Mesenchymal stem cell (in vitro differentiated cells and primary cell): ENCODE results near the gene CD8B2.
"Not testable (repeated sequence)": the region's sequence is repeated elsewhere in the genome, so short reads cannot be mapped to it uniquely, and the experiment has no call there.

Experiments
- DNase-seq: peaks from one replicate; pipeline ENCODE4 v3.0.0-alpha.2; 2013
- H2AFZ ChIP-seq: one replicate; pipeline ENCODE4 v1.6.1; 2013; ENCODE audit warnings: low read depth, mild to moderate bottlenecking, control low read depth, inconsistent platforms, low read length, moderate library complexity
- H2AK5ac ChIP-seq: 2 replicates; pipeline ENCODE4 v1.6.1; 2013; ENCODE audit warnings: low read length, moderate library complexity, mild to moderate bottlenecking, inconsistent platforms; ENCODE audit not compliant: severe bottlenecking
- H2BK120ac ChIP-seq: one replicate; pipeline ENCODE4 v1.6.1; 2013; ENCODE audit warnings: low read depth, mild to moderate bottlenecking, inconsistent platforms, low read length, moderate library complexity
- H2BK12ac ChIP-seq, 2 experiments: one replicate each; pipeline ENCODE4 v1.6.1; 2013; ENCODE audit warnings: inconsistent platforms in 2 of 2, low read length in 2 of 2, mild to moderate bottlenecking in 2 of 2, moderate library complexity in 2 of 2, control low read depth in 1 of 2
- H2BK15ac ChIP-seq: one replicate; pipeline ENCODE4 v1.6.1; 2013; ENCODE audit warnings: mild to moderate bottlenecking, low read depth, inconsistent platforms; ENCODE audit not compliant: poor library complexity, severe bottlenecking
- H2BK5ac ChIP-seq: 2 replicates; pipeline ENCODE4 v1.6.1; 2013; ENCODE audit warnings: low read depth, mild to moderate bottlenecking, low read length, control low read depth, inconsistent platforms; ENCODE audit not compliant: poor library complexity, severe bottlenecking
- H3K14ac ChIP-seq, 2 experiments: one replicate each; pipeline ENCODE4 v1.6.1; 2013; ENCODE audit warnings: inconsistent platforms in 2 of 2, low read length in 2 of 2, control low read depth in 1 of 2, mild to moderate bottlenecking in 1 of 2, moderate library complexity in 1 of 2
- H3K18ac ChIP-seq, 2 experiments: one replicate each; pipeline ENCODE4 v1.6.1; 2013; ENCODE audit warnings: inconsistent platforms in 2 of 2, low read length in 2 of 2, control low read depth in 1 of 2, low read depth in 1 of 2, mild to moderate bottlenecking in 1 of 2
- H3K23ac ChIP-seq, 2 experiments: one replicate each; pipeline ENCODE4 v1.6.1; 2013; ENCODE audit warnings: inconsistent platforms in 2 of 2, low read length in 2 of 2, mild to moderate bottlenecking in 2 of 2, moderate library complexity in 2 of 2, control low read depth in 1 of 2
- H3K27ac ChIP-seq: 2 replicates; pipeline ENCODE4 v1.5.1; 2013; ENCODE audit warnings: mild to moderate bottlenecking, moderate library complexity, low read length, control low read depth, inconsistent platforms; ENCODE audit not compliant: poor library complexity, severe bottlenecking
- H3K27me3 ChIP-seq, 2 experiments: 2 replicates each; pipeline versions ENCODE4 v1.6.1 to v1.7.0; 2013; ENCODE audit warnings: low read length in 2 of 2, mild to moderate bottlenecking in 2 of 2, moderate library complexity in 2 of 2, control low read depth in 1 of 2, inconsistent platforms in 1 of 2; ENCODE audit not compliant: control insufficient read depth in 1 of 2, insufficient read depth in 1 of 2
- H3K36me3 ChIP-seq, 2 experiments: 2 replicates each; pipeline versions ENCODE4 v1.6.1 to v1.7.0; 2013; ENCODE audit warnings: low read length in 2 of 2, control low read depth in 1 of 2, inconsistent platforms in 1 of 2, low read depth in 1 of 2, mild to moderate bottlenecking in 1 of 2; ENCODE audit not compliant: insufficient read depth in 2 of 2, control insufficient read depth in 1 of 2
- H3K4ac ChIP-seq, 2 experiments: one replicate each; pipeline ENCODE4 v1.6.1; 2013; ENCODE audit warnings: inconsistent platforms in 2 of 2, low read length in 2 of 2, mild to moderate bottlenecking in 2 of 2, moderate library complexity in 2 of 2, control low read depth in 1 of 2, low read depth in 1 of 2
- H3K4me1 ChIP-seq: 2 replicates; pipeline ENCODE4 v1.6.1; 2013; ENCODE audit warnings: low read depth, low read length, control low read depth; ENCODE audit not compliant: control insufficient read depth, insufficient read depth
- H3K4me2 ChIP-seq: 2 replicates; pipeline ENCODE4 v1.6.1; 2013; ENCODE audit warnings: low read length, mild to moderate bottlenecking, inconsistent platforms; ENCODE audit not compliant: poor library complexity, severe bottlenecking
- H3K4me3 ChIP-seq, 2 experiments: 2 replicates each; pipeline versions ENCODE4 v1.5.1 to v1.7.0; 2013; ENCODE audit warnings: low read length in 2 of 2, mild to moderate bottlenecking in 2 of 2, control low read depth in 1 of 2, low read depth in 1 of 2; ENCODE audit not compliant: insufficient read depth in 1 of 2
- H3K79me1 ChIP-seq: replicated peaks from 2 replicates; pipeline ENCODE4 v1.6.1; 2013; ENCODE audit warnings: mild to moderate bottlenecking, control low read depth, low read length, inconsistent platforms; ENCODE audit not compliant: poor library complexity, severe bottlenecking
- H3K9ac ChIP-seq: 2 replicates; pipeline ENCODE4 v1.7.0; 2013; ENCODE audit warnings: mild to moderate bottlenecking, low read length, moderate library complexity
- H3K9me3 ChIP-seq: 2 replicates; pipeline ENCODE4 v1.7.0; 2013; ENCODE audit warnings: mild to moderate bottlenecking, low read length; ENCODE audit not compliant: control insufficient read depth
- H4K8ac ChIP-seq: one replicate; pipeline ENCODE4 v1.6.1; 2013; ENCODE audit warnings: inconsistent platforms, mild to moderate bottlenecking, low read length, moderate library complexity
- H4K91ac ChIP-seq: one replicate; pipeline ENCODE4 v1.6.1; 2013; ENCODE audit warnings: mild to moderate bottlenecking, low read length, inconsistent platforms
- WGBS: methylation state at CpG from one replicate; pipeline ENCODE4 v1.1.7; 2013; ENCODE audit warnings: mixed read lengths; 5-methylcytosine and 5-hydroxymethylcytosine counted together

Gene CD8B2

DNA sequence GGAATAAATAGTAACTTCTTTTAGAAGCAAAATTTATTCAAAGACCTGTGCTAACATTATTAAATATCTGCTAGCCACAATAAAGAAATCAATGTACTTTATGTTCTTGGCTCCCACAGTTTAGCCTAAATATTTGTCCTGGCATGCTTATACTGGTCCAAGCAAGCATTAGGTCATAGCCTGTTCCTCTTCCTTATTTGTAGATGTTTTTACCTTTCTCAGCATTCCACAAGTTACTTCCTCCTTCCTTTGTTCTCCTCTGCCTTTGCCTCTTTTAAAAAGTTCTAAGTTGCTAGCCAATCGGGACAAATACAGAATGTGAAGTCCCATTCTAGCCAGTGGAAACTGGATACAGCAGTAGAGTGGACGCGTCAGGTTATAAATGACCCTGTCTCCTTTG lies 72.6 kb downstream of the CD8B2 start:
- not testable (repeated sequence) for H2AK5ac ChIP-seq, H2AFZ ChIP-seq, H3K36me3 ChIP-seq, H3K14ac ChIP-seq, H3K27me3 ChIP-seq, H3K9ac ChIP-seq, H3K18ac ChIP-seq, H3K23ac ChIP-seq, H2BK15ac ChIP-seq, H3K4me1 ChIP-seq, H2BK120ac ChIP-seq, H4K8ac ChIP-seq, H3K79me1 ChIP-seq, H3K4ac ChIP-seq, DNase-seq, H3K9me3 ChIP-seq, H4K91ac ChIP-seq, H3K4me2 ChIP-seq, H2BK5ac ChIP-seq, H3K4me3 ChIP-seq, H2BK12ac ChIP-seq, H3K27ac ChIP-seq
- WGBS, result 98% methylated on average over 3 of the region's 3 CpGs

DNA sequence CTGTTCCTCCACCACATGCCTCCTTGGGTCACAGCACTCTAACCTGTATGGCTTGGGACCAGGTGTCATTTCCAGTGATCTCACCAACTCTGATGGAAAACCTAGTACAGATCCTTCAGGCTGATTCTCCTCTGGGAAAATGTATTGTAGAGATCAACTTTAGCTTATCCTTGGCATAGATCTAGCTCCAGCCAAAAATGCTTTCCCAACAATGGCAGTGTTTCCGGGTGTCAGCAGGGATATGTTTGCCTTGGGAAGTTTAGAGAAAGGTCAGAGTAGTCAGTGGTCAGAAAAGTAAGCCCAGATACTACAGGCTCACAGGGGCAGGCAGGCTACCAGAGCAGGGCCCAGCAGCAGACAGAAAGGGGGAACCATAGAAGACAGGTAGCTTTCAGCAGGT lies 73.6 kb downstream of the CD8B2 start:
- Histone ChIP-seq H3K9ac (no peak overlapping the region), H3K27ac (no peak overlapping the region), H4K8ac (no peak overlapping the region), H3K14ac (no peak overlapping the region), H2AK5ac (no peak overlapping the region), H2BK5ac (no peak overlapping the region), H2BK15ac (no peak overlapping the region), H3K9me3 (no peaks in the 10 kb centered on the region), H3K27me3 (peaks cover 0 to 7% of the 10 kb centered on the region in 2 experiments), H3K79me1 (no peaks in the 10 kb centered on the region), H3K4me1 (no peaks in the 10 kb centered on the region), H2AFZ (no peak overlapping the region), H2BK12ac (no peak overlapping the region), H3K23ac (no peak overlapping the region), H3K4ac (no peak overlapping the region), H3K4me2 (no peak overlapping the region), H4K91ac (no peak overlapping the region), H2BK120ac (no peak overlapping the region), H3K4me3 (no peak overlapping the region), H3K36me3 (peaks cover 0 to 3% of the 10 kb centered on the region in 2 experiments), H3K18ac (no peak overlapping the region)
- no peak for DNase-seq
- 79% methylated on average over 1 of the region's 1 CpG for WGBS

DNA sequence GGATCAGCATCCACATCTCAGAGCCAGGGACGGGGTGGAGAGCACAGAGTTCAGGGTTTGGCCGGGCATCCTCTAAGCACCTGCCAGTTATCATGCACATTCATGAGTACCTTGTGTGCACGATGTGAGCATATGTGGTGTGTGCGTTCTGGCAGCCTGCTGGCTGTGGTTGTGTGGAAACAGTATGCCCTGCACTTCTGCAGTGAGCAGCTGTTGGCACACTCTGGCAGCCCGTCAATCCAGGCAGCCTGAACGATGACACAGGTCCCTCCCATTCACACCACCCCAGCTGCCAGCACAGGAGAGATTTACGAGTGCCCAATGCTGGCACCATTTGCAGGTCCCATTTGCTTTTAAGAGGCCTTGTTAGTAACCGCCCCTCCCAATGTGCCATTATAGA lies 74.2 kb downstream of the CD8B2 start:
- Histone ChIP-seq H3K18ac (no peak overlapping the region), H3K79me1 (no peaks in the 10 kb centered on the region), H2BK15ac (no peak overlapping the region), H2BK5ac (no peak overlapping the region), H2AFZ (no peak overlapping the region), H2AK5ac (no peak overlapping the region), H3K4me1 (peaks cover 2% of the 10 kb centered on the region), H3K36me3 (peaks cover 0 to 3% of the 10 kb centered on the region in 2 experiments), H2BK12ac (no peak overlapping the region), H3K9ac (no peak overlapping the region), H4K8ac (no peak overlapping the region), H4K91ac (no peak overlapping the region), H3K23ac (no peak overlapping the region), H3K4me2 (no peak overlapping the region), H3K4ac (no peak overlapping the region), H3K9me3 (no peaks in the 10 kb centered on the region), H2BK120ac (no peak overlapping the region), H3K27me3 (peaks cover 0 to 7% of the 10 kb centered on the region in 2 experiments), H3K27ac (no peak overlapping the region), H3K14ac (no peak overlapping the region), H3K4me3 (no peak overlapping the region)
- DNase-seq, result no peak
- 78% methylated on average over 8 of the region's 8 CpGs for WGBS

DNA sequence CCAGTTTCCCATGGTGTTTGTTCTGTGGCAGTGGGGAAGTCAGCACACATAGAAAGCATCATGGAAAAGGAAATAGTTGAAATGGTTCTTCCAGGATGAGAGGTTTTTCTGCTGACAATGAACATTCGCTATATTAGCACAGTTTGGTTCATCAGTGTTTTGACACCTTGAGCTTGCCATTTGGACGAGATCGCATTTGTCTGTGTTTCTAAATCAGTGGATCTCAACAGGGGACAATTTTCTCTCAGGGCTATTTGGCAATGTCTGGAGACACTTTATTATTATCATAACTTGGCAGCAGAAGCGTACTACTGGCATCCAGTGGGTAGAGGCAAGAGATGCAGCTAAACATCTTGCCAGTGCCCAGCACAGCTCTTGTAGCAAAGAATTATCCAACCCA lies 74.6 kb downstream of the CD8B2 start:
- Histone ChIP-seq H3K36me3 (peaks cover 0 to 3% of the 10 kb centered on the region in 2 experiments), H2BK5ac (no peak overlapping the region), H2BK12ac (no peak overlapping the region), H2BK15ac (no peak overlapping the region), H3K4me1 (peaks cover 2% of the 10 kb centered on the region), H2AK5ac (no peak overlapping the region), H3K27me3 (peaks cover 0 to 7% of the 10 kb centered on the region in 2 experiments), H4K8ac (no peak overlapping the region), H3K14ac (no peak overlapping the region), H2BK120ac (no peak overlapping the region), H3K9ac (no peak overlapping the region), H3K18ac (no peak overlapping the region), H3K27ac (no peak overlapping the region), H3K4me2 (no peak overlapping the region), H3K4me3 (no peak overlapping the region), H3K9me3 (no peaks in the 10 kb centered on the region), H3K23ac (no peak overlapping the region), H3K4ac (no peak overlapping the region), H4K91ac (no peak overlapping the region), H2AFZ (no peak overlapping the region), H3K79me1 (no peaks in the 10 kb centered on the region)
- DNase-seq, result no peak
- 92% methylated on average over 4 of the region's 4 CpGs for WGBS
